Stomach (tissue), 4 donors: Measurements from ENCODE around the gene KANSL3.

Experiments
- CTCF ChIP-seq, 7 experiments: fragments of 450-650 bp in 4 of 7; fragments of 200-600 bp in 3 of 7; sonication (generic) in 3 of 7; IDR thresholded peaks; one replicate each; pipeline ENCODE4 v1.5.1; 2016 to 2019; ENCODE audit warnings: antibody characterized with exemption in 7 of 7, control low read depth in 2 of 7, mild to moderate bottlenecking in 1 of 7
- EP300 ChIP-seq: sonication (generic); formaldehyde crosslinking; IDR thresholded peaks from one replicate; pipeline ENCODE4 v1.6.1; 2017; ENCODE audit warnings: antibody characterized with exemption
- POLR2A ChIP-seq, 4 donors: fragments of 450-650 bp; IDR thresholded peaks; one replicate each; pipeline ENCODE4 v1.6.1; 2016; ENCODE audit warnings: antibody characterized with exemption in 4 of 4, control low read depth in 2 of 4, mild to moderate bottlenecking in 1 of 4, moderate library complexity in 1 of 4
- POLR2AphosphoS5 ChIP-seq, 3 donors: sonication (generic); formaldehyde crosslinking; IDR thresholded peaks; one replicate each; pipeline ENCODE4 v1.6.1; 2016; ENCODE audit warnings: antibody characterized with exemption in 3 of 3

GRCh38 chr2:96625571-96626552, 12.2 kb downstream of the KANSL3 start:
- no peak for TF ChIP-seq CTCF (IDR thresholded peaks at IDR 0.05)
- TF ChIP-seq POLR2A (IDR thresholded peaks at IDR 0.05), result no peak
- TF ChIP-seq EP300, result no peak
- TF ChIP-seq POLR2AphosphoS5 (IDR thresholded peaks at IDR 0.05), result no peak
